A673 (cell line): ENCODE measurements around the gene SLC12A3.

Experiments
- EZH2 ChIP-seq: fragments of 200-600 bp; sonication (generic); IDR thresholded peaks from 2 replicates; pipeline ENCODE4 v1.6.1; 2017; ENCODE audit warnings: borderline replicate concordance, low read depth, mild to moderate bottlenecking, mixed read lengths, antibody characterized with exemption, low read length; ENCODE audit not compliant: poor library complexity, severe bottlenecking
- TF ChIP-seq, protein P1 (sequence below): fragments of 300-800, 200-600 bp; sonication (generic); conservative IDR thresholded peaks from 2 replicates; pipeline ENCODE4 v1.5.1; 2017; ENCODE audit warnings: low read depth, mild to moderate bottlenecking, antibody characterized with exemption, low read length, moderate library complexity, mixed read lengths

DNA sequence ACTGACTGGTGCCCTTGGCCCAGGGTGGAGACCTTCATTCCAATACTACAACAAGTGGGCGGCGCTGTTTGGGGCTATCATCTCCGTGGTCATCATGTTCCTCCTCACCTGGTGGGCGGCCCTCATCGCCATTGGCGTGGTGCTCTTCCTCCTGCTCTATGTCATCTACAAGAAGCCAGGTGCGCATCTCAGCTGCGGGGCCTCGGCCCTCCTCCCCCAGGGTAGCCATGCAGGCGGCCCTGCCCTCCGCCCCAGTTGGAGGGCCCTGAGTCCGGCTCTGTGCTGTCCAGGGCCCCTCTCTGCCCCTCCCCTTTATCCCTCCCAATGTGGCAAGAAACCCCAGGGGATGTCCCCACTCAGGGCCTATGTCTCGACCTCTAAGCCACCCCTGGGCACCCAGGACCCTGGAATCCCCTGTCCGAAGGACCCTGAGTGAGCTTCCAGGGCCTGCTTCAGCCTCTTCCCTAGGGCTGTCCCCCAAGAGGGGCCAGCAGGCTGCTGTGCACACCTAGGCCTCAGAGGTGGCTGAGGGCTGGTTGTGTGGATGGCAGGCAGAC is 19.1 kb downstream of the SLC12A3 start:
- TF ChIP-seq, protein P1, sequence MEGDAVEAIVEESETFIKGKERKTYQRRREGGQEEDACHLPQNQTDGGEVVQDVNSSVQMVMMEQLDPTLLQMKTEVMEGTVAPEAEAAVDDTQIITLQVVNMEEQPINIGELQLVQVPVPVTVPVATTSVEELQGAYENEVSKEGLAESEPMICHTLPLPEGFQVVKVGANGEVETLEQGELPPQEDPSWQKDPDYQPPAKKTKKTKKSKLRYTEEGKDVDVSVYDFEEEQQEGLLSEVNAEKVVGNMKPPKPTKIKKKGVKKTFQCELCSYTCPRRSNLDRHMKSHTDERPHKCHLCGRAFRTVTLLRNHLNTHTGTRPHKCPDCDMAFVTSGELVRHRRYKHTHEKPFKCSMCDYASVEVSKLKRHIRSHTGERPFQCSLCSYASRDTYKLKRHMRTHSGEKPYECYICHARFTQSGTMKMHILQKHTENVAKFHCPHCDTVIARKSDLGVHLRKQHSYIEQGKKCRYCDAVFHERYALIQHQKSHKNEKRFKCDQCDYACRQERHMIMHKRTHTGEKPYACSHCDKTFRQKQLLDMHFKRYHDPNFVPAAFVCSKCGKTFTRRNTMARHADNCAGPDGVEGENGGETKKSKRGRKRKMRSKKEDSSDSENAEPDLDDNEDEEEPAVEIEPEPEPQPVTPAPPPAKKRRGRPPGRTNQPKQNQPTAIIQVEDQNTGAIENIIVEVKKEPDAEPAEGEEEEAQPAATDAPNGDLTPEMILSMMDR: no peak
- TF ChIP-seq EZH2: no peak
